Body of pancreas (tissue), 4 donors: ENCODE results near the gene PTK7. TPM values are rescaled to one million over a fixed set of nuclear protein-coding genes. Genes with fewer than 3 reads are reported as not detected.
A peak's percentile ranks its signal among the peaks of the same experiment; 100 is the strongest.

Source experiments
- ATAC-seq: fragments of 150-250 bp; one replicate; pipeline ENCODE4 v1.9.1; 2016
- DNase-seq, 4 donors: peaks; one replicate each; pipeline ENCODE4 v3.0.0-alpha.2; 2019
- H3K27ac ChIP-seq, 4 donors: fragments of 200-600 bp; sonication (generic); 1 replicate in 3 of 4; 2 replicates in 1 of 4; pipeline versions ENCODE4 v1.5.1 to v1.6.1; 2016 to 2019; ENCODE audit warnings: mild to moderate bottlenecking in 1 of 4, mixed read lengths in 1 of 4, moderate library complexity in 1 of 4
- H3K27me3 ChIP-seq, 2 donors: fragments of 200-600 bp; sonication (generic); one replicate each; pipeline ENCODE4 v1.6.0; 2016; ENCODE audit warnings: mild to moderate bottlenecking in 1 of 2
- H3K36me3 ChIP-seq, 2 donors: fragments of 200-600 bp; sonication (generic); replicated peaks in 1 of 2; 2 replicates each; pipeline ENCODE4 v1.5.1; 2016; ENCODE audit warnings: low read depth in 2 of 2; ENCODE audit not compliant: insufficient read depth in 1 of 2
- H3K4me1 ChIP-seq: fragments of 200-600 bp; sonication (generic); one replicate; pipeline ENCODE4 v1.6.0; 2016
- H3K4me3 ChIP-seq, 2 donors: fragments of 200-600 bp; sonication (generic); 1 replicate in 1 of 2; 2 replicates in 1 of 2; pipeline ENCODE4 v1.5.1; 2016 to 2019
- H3K9me3 ChIP-seq, 3 donors: fragments of 200-600 bp; sonication (generic); 1 replicate in 2 of 3; 2 replicates in 1 of 3; pipeline ENCODE4 v1.5.1; 2016
- POLR2A ChIP-seq, 3 donors: fragments of 450-650 bp; IDR thresholded peaks; one replicate each; pipeline ENCODE4 v1.6.1; 2016; ENCODE audit warnings: antibody characterized with exemption in 3 of 3, mild to moderate bottlenecking in 2 of 3
- WGBS, 2 donors: methylation state at CpG; one replicate each; pipeline ENCODE4 v1.1.5; 2017; 5-methylcytosine and 5-hydroxymethylcytosine counted together
- intact Hi-C: fragments of 100-400 bp; cut with DNase I; formaldehyde crosslinking; loops from one replicate; pipeline ENCODE4 v1.15.1; 2023
- total RNA-seq, 2 donors: library from RNA; depleted of rRNA; stranded (reverse); fragments of >200 nt; gene quantifications; one replicate each; pipeline ENCODE4 v1.1.0, GENCODE V29; 2016
- TF ChIP-seq, protein P1 (sequence below), 7 experiments: fragments of 450-650 bp in 4 of 7; fragments of 200-600 bp in 3 of 7; sonication (generic) in 3 of 7; IDR thresholded peaks; one replicate each; pipeline ENCODE4 v1.5.1; 2016 to 2019; ENCODE audit warnings: antibody characterized with exemption in 7 of 7

Gene PTK7
- total RNA-seq, 2 donors from 2014 or later, result 26.4 to 28.0 TPM

DNA sequence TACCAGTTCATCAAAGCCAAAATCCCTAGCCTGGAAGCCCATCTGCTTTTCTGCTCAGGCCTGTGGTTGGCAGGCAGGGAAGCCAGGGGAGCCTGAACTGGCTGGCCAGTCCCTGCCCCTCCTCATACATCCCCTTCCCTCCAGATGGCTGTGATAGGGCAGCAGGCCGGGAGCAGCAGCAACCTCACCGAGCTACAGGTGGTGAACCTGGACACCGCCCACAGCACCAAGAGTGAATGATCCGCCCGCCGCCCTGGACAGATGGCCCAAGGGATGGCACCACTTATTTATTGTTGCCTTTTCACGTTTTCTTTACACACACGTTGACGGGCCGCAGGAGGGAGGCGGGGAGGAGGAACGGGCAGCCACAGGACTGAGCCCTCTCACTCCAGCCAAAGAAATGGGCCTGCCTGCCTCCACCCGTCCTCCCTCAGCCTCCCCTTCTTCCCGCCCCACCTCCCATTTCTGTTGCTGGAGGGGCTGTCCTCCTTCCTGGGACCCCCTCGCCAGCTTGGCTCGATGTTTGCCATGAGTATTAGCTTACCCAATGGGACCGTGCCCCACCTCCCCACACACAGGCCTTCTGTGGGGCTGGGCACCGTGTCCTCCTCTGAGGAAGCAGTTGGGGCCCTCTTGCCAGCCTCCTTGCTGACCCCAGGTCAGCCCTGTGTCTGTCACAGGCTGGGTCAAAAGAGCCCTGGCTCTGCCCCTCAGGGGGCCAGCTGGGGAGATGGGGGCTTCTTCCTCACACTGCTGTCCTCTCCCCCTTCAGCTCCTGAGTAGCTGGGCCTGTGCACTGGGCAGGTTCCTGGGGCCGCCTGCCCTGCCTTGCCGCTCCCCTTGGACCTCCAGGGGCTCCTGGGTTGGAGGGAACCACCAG, 103.1 kb downstream of the PTK7 start:
- 90 to 93% methylated on average over 19 to 20 of the region's 20 CpGs for WGBS, 2 donors
- intact Hi-C loops, result no loop called here
- DNase-seq (no peak), ATAC-seq (no peak)
- no peak overlapping the region for H3K27ac ChIP-seq
- H3K9me3 ChIP-seq, result no peaks in the 10 kb centered on the region
- H3K4me3 ChIP-seq, result no peak overlapping the region
- peaks cover 29% of the 10 kb centered on the region for H3K4me1 ChIP-seq
- peaks cover 4 to 12% of the 10 kb centered on the region in 2 donors for H3K36me3 ChIP-seq
- TF ChIP-seq, protein P1, sequence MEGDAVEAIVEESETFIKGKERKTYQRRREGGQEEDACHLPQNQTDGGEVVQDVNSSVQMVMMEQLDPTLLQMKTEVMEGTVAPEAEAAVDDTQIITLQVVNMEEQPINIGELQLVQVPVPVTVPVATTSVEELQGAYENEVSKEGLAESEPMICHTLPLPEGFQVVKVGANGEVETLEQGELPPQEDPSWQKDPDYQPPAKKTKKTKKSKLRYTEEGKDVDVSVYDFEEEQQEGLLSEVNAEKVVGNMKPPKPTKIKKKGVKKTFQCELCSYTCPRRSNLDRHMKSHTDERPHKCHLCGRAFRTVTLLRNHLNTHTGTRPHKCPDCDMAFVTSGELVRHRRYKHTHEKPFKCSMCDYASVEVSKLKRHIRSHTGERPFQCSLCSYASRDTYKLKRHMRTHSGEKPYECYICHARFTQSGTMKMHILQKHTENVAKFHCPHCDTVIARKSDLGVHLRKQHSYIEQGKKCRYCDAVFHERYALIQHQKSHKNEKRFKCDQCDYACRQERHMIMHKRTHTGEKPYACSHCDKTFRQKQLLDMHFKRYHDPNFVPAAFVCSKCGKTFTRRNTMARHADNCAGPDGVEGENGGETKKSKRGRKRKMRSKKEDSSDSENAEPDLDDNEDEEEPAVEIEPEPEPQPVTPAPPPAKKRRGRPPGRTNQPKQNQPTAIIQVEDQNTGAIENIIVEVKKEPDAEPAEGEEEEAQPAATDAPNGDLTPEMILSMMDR (IDR thresholded peaks at IDR 0.05), result no peak
- TF ChIP-seq POLR2A (IDR thresholded peaks at IDR 0.05), result no peak
- H3K27me3 ChIP-seq, result no peaks in the 10 kb centered on the region

DNA sequence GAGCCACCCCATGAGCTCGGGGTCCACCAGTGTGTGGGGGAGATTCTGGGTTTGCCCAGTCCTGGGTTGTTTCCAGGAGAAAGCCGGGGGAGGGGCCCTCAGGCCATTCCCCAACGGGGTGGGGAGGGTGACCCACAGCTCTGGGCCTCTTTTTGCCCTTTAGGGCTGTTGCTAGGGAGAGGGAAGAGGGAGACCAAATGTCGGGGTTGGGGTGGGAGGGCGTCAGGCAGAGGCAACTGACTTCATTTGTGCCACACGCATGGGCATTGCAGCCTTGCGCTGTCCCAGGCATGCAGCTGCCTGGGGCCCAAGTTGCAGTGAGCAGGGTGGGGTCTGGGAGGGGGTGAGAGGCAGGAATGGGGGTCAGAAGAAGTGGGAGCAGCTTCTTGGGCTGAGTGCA, 103.9 kb downstream of the PTK7 start:
- intact Hi-C loops, result no loop called here
- Histone ChIP-seq H3K4me3 (no peak overlapping the region), H3K9me3 (no peaks in the 10 kb centered on the region), H3K27me3 (no peaks in the 10 kb centered on the region), H3K36me3 (peaks cover 4 to 12% of the 10 kb centered on the region in 2 donors), H3K4me1 (peaks cover 22% of the 10 kb centered on the region), H3K27ac (no peak overlapping the region)
- no peak for DNase-seq
- ATAC-seq, result no peak
- 80 to 81% methylated on average over 7 of the region's 7 CpGs for WGBS, 2 donors
- TF ChIP-seq POLR2A (IDR thresholded peaks at IDR 0.05), result no peak
- TF ChIP-seq, protein P1 (IDR thresholded peaks at IDR 0.05), result no peak

DNA sequence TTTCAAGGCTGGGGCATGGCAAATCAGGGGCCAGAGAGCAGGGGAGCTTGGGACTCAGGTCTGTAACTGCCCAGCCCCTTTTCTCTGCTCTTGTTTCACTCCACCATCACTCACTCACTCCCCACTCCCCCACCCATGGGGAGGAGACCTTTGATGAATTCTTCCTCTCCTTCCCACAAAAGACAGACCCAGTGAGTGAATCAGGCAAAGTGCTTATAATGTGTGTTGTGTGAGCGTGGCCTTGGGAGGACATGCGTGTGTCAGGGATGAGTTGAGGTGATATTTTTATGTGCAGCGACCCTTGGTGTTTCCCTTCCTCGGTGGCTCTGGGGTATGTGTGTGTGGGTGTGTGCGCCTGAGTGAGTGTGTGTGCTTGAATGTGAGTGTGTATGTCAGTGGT, 104.9 kb downstream of the PTK7 start:
- no peak for ATAC-seq
- peaks cover 4 to 11% of the 10 kb centered on the region in 2 donors for H3K36me3 ChIP-seq
- no peaks in the 10 kb centered on the region for H3K27me3 ChIP-seq
- no peak for DNase-seq
- no peaks in the 10 kb centered on the region for H3K9me3 ChIP-seq
- TF ChIP-seq, protein P1 (IDR thresholded peaks at IDR 0.05), result no peak
- no peak overlapping the region for H3K4me3 ChIP-seq
- peaks cover 19% of the 10 kb centered on the region for H3K4me1 ChIP-seq
- intact Hi-C loops, result no loop called here
- WGBS, 2 donors, result 65 to 69% methylated on average over 5 of the region's 5 CpGs
- H3K27ac ChIP-seq, result no peak overlapping the region

DNA sequence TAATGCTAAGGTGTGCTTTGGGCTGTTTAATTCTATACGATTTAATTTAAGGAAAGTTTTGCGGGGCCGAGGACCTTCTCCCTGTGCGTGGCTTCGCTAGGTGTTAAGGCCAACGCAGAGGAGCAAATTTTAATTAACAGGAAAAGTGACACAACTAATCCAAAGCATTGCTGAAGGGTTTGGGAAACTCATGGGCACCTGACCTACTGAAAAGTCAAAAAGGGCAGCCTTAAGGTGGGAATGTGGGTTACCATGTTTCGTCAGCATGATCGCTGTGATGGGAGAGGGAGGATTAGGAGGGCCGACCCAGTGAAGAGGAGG, 105.5 kb downstream of the PTK7 start:
- peaks cover 19% of the 10 kb centered on the region for H3K4me1 ChIP-seq
- no peak for DNase-seq
- ATAC-seq, result no peak
- H3K4me3 ChIP-seq, result peak overlapping the region; percentile 33 to 58
- peak overlapping the region; percentile 57 to 74 (median 60) for H3K27ac ChIP-seq
- H3K27me3 ChIP-seq, result no peaks in the 10 kb centered on the region
- TF ChIP-seq, protein P1 (IDR thresholded peaks at IDR 0.05), result no peak
- no peak for TF ChIP-seq POLR2A (IDR thresholded peaks at IDR 0.05)
- H3K36me3 ChIP-seq, result peaks cover 4 to 9% of the 10 kb centered on the region in 2 donors
- intact Hi-C loops, result no loop called here
- 30 to 33% methylated on average over 9 of the region's 9 CpGs for whole genome bisulfite sequencing, 2 donors
- H3K9me3 ChIP-seq, result no peaks in the 10 kb centered on the region
